ENCODE measurements around the gene KLHL33. TPM values are rescaled to one million over a fixed set of nuclear protein-coding genes. Genes with fewer than 3 reads are reported as not detected.

Gene KLHL33
- total and polyA plus RNA-seq, 2 donors (not counting 3 experiments of a cell fraction or from before 2014, with no cell fraction given) = not detected

GRCh38 chr14:20482382-20482781, 46.4 kb upstream of the KLHL33 start:
- no peak for DNase-seq (ENCODE audit: low read depth, low spot score)
- Histone ChIP-seq H3K4me1 (ENCODE audit: control insufficient read depth, extremely low read depth, insufficient read depth, low read length) (peaks cover 13% of the 10 kb centered on the region), H3K9me3 (replicated peaks; ENCODE audit: control insufficient read depth, insufficient read depth, low read length) (no peaks in the 10 kb centered on the region), H3K36me3 (ENCODE audit: control insufficient read depth in 2 of 2, extremely low read depth in 1 of 2, insufficient read depth in 2 of 2, low read length in 2 of 2) (peaks cover 2 to 7% of the 10 kb centered on the region in 2 experiments), H3K9me1 (replicated peaks; ENCODE audit: control insufficient read depth, extremely low read depth, insufficient read depth, low read length) (no peaks in the 10 kb centered on the region), H3K9ac (replicated peaks; ENCODE audit: extremely low read depth, insufficient read depth, low read length) (no peak overlapping the region), H3K27ac (ENCODE audit: insufficient read depth, low read depth, low read length) (no peak overlapping the region), H3K4me3 (replicated peaks in 1 of 3; ENCODE audit: insufficient read depth in 1 of 3, low read depth in 1 of 3, low read length in 3 of 3) (no peak overlapping the region), H3K79me2 (ENCODE audit: control insufficient read depth, insufficient read depth, low read length) (no peaks in the 10 kb centered on the region), H2AFZ (ENCODE audit: low read depth, low read length) (no peak overlapping the region), H4K20me1 (replicated peaks; ENCODE audit: control insufficient read depth, extremely low read depth, insufficient read depth, low read length) (no peaks in the 10 kb centered on the region), H3K27me3 (ENCODE audit: control insufficient read depth in 2 of 2, insufficient read depth in 2 of 2, low read length in 2 of 2) (peaks cover 0 to 2% of the 10 kb centered on the region in 2 experiments), H3K4me2 (ENCODE audit: insufficient read depth, low read length) (no peak overlapping the region)
- ChIA-PET CTCF (interaction anchor here (1.3 to 2.1 kb wide), 5 partner anchors 12 to 124 kb away, joined by 3 to 5 read pairs (median 5); partner anchors contain the start of gene PNP), POLR2A (interaction anchor here (2.1 kb wide), 1 partner anchor 12 kb away, joined by 8 read pairs; no protein-coding TSS in a partner anchor)
- no peak for FAIRE-seq
- BruUV-seq (replicated peaks) = no TSS peak
- intact Hi-C loops (cut with micrococcal nuclease) (no loop called here), dilution Hi-C loops (cut with MboI; ENCODE audit: extremely low pct_ligation_motif_present, low sequenced_read_pairs) (no loop called here)
- TF ChIP-seq JUN (IDR thresholded peaks at IDR 0.05; ENCODE audit: borderline replicate concordance, insufficient read depth, insufficient read length, low read depth) (no peak), POLR2AphosphoS5 (IDR thresholded peaks at IDR 0.05; ENCODE audit: insufficient read depth, low read depth, low read length) (no peak), GATA2 (IDR thresholded peaks at IDR 0.05; ENCODE audit: insufficient read depth, insufficient read length, low read depth, low read length) (no peak), MAX (IDR thresholded peaks at IDR 0.05; ENCODE audit: insufficient read depth, insufficient read length) (no peak), EZH2 (IDR thresholded peaks at IDR 0.05; ENCODE audit: borderline replicate concordance, low read depth, low read length, severe bottlenecking) (no peak), MYC (IDR thresholded peaks at IDR 0.05; ENCODE audit: low read depth, low read length) (no peak)

GRCh38 chr14:20478894-20479293, 42.9 kb upstream of the KLHL33 start:
- no peaks in the 10 kb centered on the region for H3K27me3 ChIP-seq (ENCODE audit: control insufficient read depth in 2 of 2, insufficient read depth in 2 of 2, low read length in 2 of 2)
- TF ChIP-seq EZH2 (IDR thresholded peaks at IDR 0.05; ENCODE audit: borderline replicate concordance, low read depth, low read length, severe bottlenecking) (no peak), MYC (IDR thresholded peaks at IDR 0.05; ENCODE audit: low read depth, low read length) (no peak), JUN (IDR thresholded peaks at IDR 0.05; ENCODE audit: borderline replicate concordance, insufficient read depth, insufficient read length, low read depth) (no peak), POLR2A (IDR thresholded peaks at IDR 0.05; ENCODE audit: low read depth, low read length) (no peak), POLR2AphosphoS5 (IDR thresholded peaks at IDR 0.05; ENCODE audit: insufficient read depth, low read depth, low read length) (no peak), MAX (IDR thresholded peaks at IDR 0.05; ENCODE audit: insufficient read depth, insufficient read length) (no peak), FOS (IDR thresholded peaks at IDR 0.05; ENCODE audit: borderline replicate concordance, insufficient read depth, low read length) (no peak), GATA2 (IDR thresholded peaks at IDR 0.05; ENCODE audit: insufficient read depth, insufficient read length, low read depth, low read length) (no peak), CTCF (IDR thresholded peaks at IDR 0.05; ENCODE audit: extremely low read depth in 1 of 2, insufficient read depth in 1 of 2, low read depth in 1 of 2, low read length in 2 of 2) (no peak)
- FAIRE-seq (no peak), DNase-seq (ENCODE audit: low read depth, low spot score) (no peak)
- peaks cover 26% of the 10 kb centered on the region for H3K4me1 ChIP-seq (ENCODE audit: control insufficient read depth, extremely low read depth, insufficient read depth, low read length)
- intact Hi-C loops (cut with micrococcal nuclease) (no loop called here), dilution Hi-C loops (cut with MboI; ENCODE audit: extremely low pct_ligation_motif_present, low sequenced_read_pairs) (loop anchor here (10.0 kb wide), 1 partner anchor 124 kb away; no protein-coding TSS in a partner anchor)
- H3K36me3 ChIP-seq (ENCODE audit: control insufficient read depth in 2 of 2, extremely low read depth in 1 of 2, insufficient read depth in 2 of 2, low read length in 2 of 2) = peaks cover 19 to 27% of the 10 kb centered on the region in 2 experiments
- ChIA-PET POLR2A (no interaction called here), CTCF (interaction anchor here (0.8 to 1.5 kb wide), 4 partner anchors 8 to 63 kb away, joined by 3 to 4 read pairs (median 3); no protein-coding TSS in a partner anchor)
- H3K4me3 ChIP-seq (replicated peaks in 1 of 3; ENCODE audit: insufficient read depth in 1 of 3, low read depth in 1 of 3, low read length in 3 of 3) = no peak overlapping the region
- H4K20me1 ChIP-seq (replicated peaks; ENCODE audit: control insufficient read depth, extremely low read depth, insufficient read depth, low read length) = no peaks in the 10 kb centered on the region
- no TSS peak for BruUV-seq (replicated peaks)
- H3K9ac ChIP-seq (replicated peaks; ENCODE audit: extremely low read depth, insufficient read depth, low read length) = no peak overlapping the region
- no peak overlapping the region for H2AFZ ChIP-seq (ENCODE audit: low read depth, low read length)
- peaks cover 14% of the 10 kb centered on the region for H3K79me2 ChIP-seq (ENCODE audit: control insufficient read depth, insufficient read depth, low read length)
- H3K4me2 ChIP-seq (ENCODE audit: insufficient read depth, low read length) = no peak overlapping the region
- H3K9me3 ChIP-seq (replicated peaks; ENCODE audit: control insufficient read depth, insufficient read depth, low read length) = no peaks in the 10 kb centered on the region
- no peak overlapping the region for H3K27ac ChIP-seq (ENCODE audit: insufficient read depth, low read depth, low read length)
- H3K9me1 ChIP-seq (replicated peaks; ENCODE audit: control insufficient read depth, extremely low read depth, insufficient read depth, low read length) = no peaks in the 10 kb centered on the region
